Activated CD4-positive, alpha-beta T cell treated with anti-CD3 and anti-CD28 coated beads, Interleukin-2, amount 10 ng/mL, durations not matched to agents 24 days and 14 days (primary cell): ENCODE results near the gene CWC25. TPM values are rescaled to one million over a fixed set of nuclear protein-coding genes. Genes with fewer than 3 reads are reported as not detected.
"Not testable (repeated sequence)": the region's sequence is repeated elsewhere in the genome, so short reads cannot be mapped to it uniquely, and the experiment has no call there.

Experiments
- DNase-seq: peaks from one replicate; pipeline ENCODE4 v3.0.0; 2022
- H3K27ac Mint-ChIP-seq: one replicate; pipeline ENCODE4 v1.8.0; 2022; ENCODE audit warnings: mild to moderate bottlenecking, mixed read lengths
- H3K27me3 Mint-ChIP-seq: one replicate; pipeline ENCODE4 v1.8.0; 2022; ENCODE audit warnings: mixed read lengths
- H3K36me3 Mint-ChIP-seq: one replicate; pipeline ENCODE4 v1.8.0; 2022; ENCODE audit warnings: low read depth, mild to moderate bottlenecking, mixed read lengths
- H3K4me1 Mint-ChIP-seq: one replicate; pipeline ENCODE4 v1.8.0; 2021; ENCODE audit warnings: mixed read lengths
- H3K4me3 Mint-ChIP-seq: one replicate; pipeline ENCODE4 v1.8.0; 2022; ENCODE audit warnings: mild to moderate bottlenecking, moderate library complexity, mixed read lengths
- H3K9me3 Mint-ChIP-seq: one replicate; pipeline ENCODE4 v1.8.0; 2021; ENCODE audit warnings: mixed read lengths
- intact Hi-C: fragments of 100-400 bp; cut with micrococcal nuclease; formaldehyde crosslinking; loops from one replicate; pipeline ENCODE4 v1.15.1; 2023
- total RNA-seq: library from RNA; stranded (reverse); gene quantifications from 2 replicates; pipeline ENCODE4 v1.2.3, GENCODE V29; 2022

Gene CWC25
- total RNA-seq, 1 donor from 2014 or later: 32.1 TPM

DNA sequence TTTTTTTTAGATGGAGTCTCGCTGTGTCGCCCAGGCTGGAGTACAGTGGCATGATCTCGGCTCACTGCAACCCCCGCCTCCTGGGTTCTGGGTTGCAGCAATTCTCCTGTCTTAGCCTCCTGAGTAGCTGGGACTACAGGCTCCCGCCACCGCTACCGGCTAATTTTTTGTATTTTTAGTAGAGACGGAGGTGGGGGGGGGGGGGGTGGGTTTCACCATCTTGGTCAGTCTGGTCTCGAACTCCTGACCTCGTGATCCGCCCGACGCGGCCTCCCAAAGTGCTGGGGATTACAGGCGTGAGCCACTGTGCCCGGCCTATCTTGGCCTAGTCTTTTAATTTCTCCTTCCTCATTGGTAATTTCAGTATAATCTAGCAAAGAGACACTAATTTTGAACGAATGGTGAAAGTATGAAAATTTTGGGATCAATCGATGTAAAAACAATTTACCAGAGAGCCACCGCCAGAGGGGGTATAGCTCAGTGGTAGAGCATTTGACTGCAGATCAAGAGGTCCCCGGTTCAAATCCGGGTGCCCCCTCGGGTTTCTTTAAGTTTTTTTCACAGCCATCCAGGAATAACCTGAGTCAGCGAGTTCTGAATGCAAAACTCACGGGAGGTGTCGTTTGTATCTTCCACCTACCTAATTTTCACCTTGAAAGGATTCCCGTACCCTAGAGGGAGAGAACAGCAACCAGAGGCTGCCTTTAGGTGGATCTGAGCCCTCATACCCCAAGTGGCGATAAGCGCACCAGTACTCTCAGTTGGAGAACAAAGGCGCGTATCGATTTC lies 42.3 kb upstream of the CWC25 start:
- no peaks in the 10 kb centered on the region for H3K9me3 Mint-ChIP-seq
- DNase-seq: peak; percentile 87
- H3K27ac Mint-ChIP-seq: peak overlapping the region; percentile 96
- peaks cover 29% of the 10 kb centered on the region for H3K4me1 Mint-ChIP-seq
- peaks cover 6% of the 10 kb centered on the region for H3K36me3 Mint-ChIP-seq
- intact Hi-C loops: no loop called here
- H3K27me3 Mint-ChIP-seq: peaks cover 2% of the 10 kb centered on the region
- H3K4me3 Mint-ChIP-seq: peak overlapping the region; percentile 97

- intact Hi-C loops: no loop called here
- Mint-ChIP-seq H3K9me3 (no peaks in the 10 kb centered on the region), H3K27me3 (peaks cover 2% of the 10 kb centered on the region), H3K27ac (no peak overlapping the region), H3K36me3 (peaks cover 1% of the 10 kb centered on the region), H3K4me1 (peaks cover 17% of the 10 kb centered on the region), H3K4me3 (no peak overlapping the region)
- no peak for DNase-seq
Measured at GRCh38 chr17:38864636-38865398, 39.7 kb upstream of the CWC25 start.

- no peak overlapping the region for H3K27ac Mint-ChIP-seq
- no peak for DNase-seq
Measured at GRCh38 chr17:38861399-38861843, 36.3 kb upstream of the CWC25 start.

GRCh38 chr17:38857271-38857670 lies 32.1 kb upstream of the CWC25 start:
- no peak overlapping the region for H3K4me3 Mint-ChIP-seq
- H3K36me3 Mint-ChIP-seq: peaks cover 16% of the 10 kb centered on the region
- H3K9me3 Mint-ChIP-seq: no peaks in the 10 kb centered on the region
- no peaks in the 10 kb centered on the region for H3K27me3 Mint-ChIP-seq
- H3K4me1 Mint-ChIP-seq: peaks cover 8% of the 10 kb centered on the region
- no peak overlapping the region for H3K27ac Mint-ChIP-seq
- no peak for DNase-seq
- intact Hi-C loops: loop anchor here (10.0 kb wide), 1 partner anchor 182 kb away; the partner anchor contains the start of gene EPOP

More at GRCh38 chr17:38861399-38861843, 36.3 kb upstream of the CWC25 start:
- no peaks in the 10 kb centered on the region for H3K27me3 Mint-ChIP-seq
- H3K4me1 Mint-ChIP-seq: peaks cover 2% of the 10 kb centered on the region
- intact Hi-C loops: no loop called here
- H3K36me3 Mint-ChIP-seq: no peaks in the 10 kb centered on the region
- no peak overlapping the region for H3K4me3 Mint-ChIP-seq
- no peaks in the 10 kb centered on the region for H3K9me3 Mint-ChIP-seq

GRCh38 chr17:38855101-38855714 lies 30.1 kb upstream of the CWC25 start:
- Mint-ChIP-seq H3K27ac (peak overlapping the region; percentile 29), H3K36me3 (peaks cover 36% of the 10 kb centered on the region), H3K4me3 (peak overlapping the region; percentile 32), H3K4me1 (peaks cover 24% of the 10 kb centered on the region)
- not testable (repeated sequence) for H3K27me3 Mint-ChIP-seq, H3K9me3 Mint-ChIP-seq, DNase-seq
- intact Hi-C loops: loop anchor here (10.0 kb wide), 1 partner anchor 180 kb away; the partner anchor contains the start of gene EPOP

GRCh38 chr17:38853292-38854219 lies 28.4 kb upstream of the CWC25 start, which contains the start of gene RPL23:
Gene RPL23, minus strand, starts transcription at chr17:38853721. Its CDS starts 11 bp downstream, at chr17:38853710.
- H3K27me3 Mint-ChIP-seq: no peaks in the 10 kb centered on the region
- no peaks in the 10 kb centered on the region for H3K9me3 Mint-ChIP-seq
- H3K4me1 Mint-ChIP-seq: peaks cover 30% of the 10 kb centered on the region
- H3K27ac Mint-ChIP-seq: peak within 1 kb of the TSS; percentile 98
- H3K36me3 Mint-ChIP-seq: peaks cover 51% of the 10 kb centered on the region
- peak within 1 kb of the TSS; percentile 91 for H3K4me3 Mint-ChIP-seq
- intact Hi-C loops: loop anchor here (1.0 to 10.0 kb wide), 7 partner anchors 16 to 549 kb away; partner anchors contain the start of genes CWC25, EPOP, FBXL20 and PSMB3
- peak; percentile 97 for DNase-seq

GRCh38 chr17:38852771-38853291 lies 27.7 kb upstream of the CWC25 start:
- peaks cover 30% of the 10 kb centered on the region for H3K4me1 Mint-ChIP-seq
- peaks cover 58% of the 10 kb centered on the region for H3K36me3 Mint-ChIP-seq
- H3K27ac Mint-ChIP-seq: peak overlapping the region; percentile 98
- intact Hi-C loops: loop anchor here (1.0 to 10.0 kb wide), 7 partner anchors 16 to 549 kb away; partner anchors contain the start of genes CWC25, EPOP, FBXL20 and PSMB3
- H3K27me3 Mint-ChIP-seq: no peaks in the 10 kb centered on the region
- H3K9me3 Mint-ChIP-seq: no peaks in the 10 kb centered on the region
- peak overlapping the region; percentile 91 for H3K4me3 Mint-ChIP-seq
- peak; percentile 74 for DNase-seq

DNA sequence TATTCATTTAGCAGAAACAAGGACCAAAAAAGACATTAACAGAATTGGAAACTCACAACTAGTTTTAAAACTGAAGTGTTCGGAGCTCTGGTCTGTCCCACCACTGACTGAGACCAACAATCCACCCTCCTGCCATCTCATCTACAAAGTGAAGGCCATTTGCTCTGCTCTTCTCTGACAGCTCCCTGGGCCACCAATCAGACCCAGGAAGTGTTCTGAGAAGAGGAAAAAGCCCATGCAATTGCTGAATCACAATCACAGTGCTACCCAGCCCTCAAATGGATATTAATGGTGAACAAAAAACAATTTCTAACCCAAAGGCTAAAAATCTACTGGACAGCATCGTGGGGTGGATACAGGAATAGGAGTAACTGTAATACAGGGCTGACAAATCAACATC lies 26.3 kb upstream of the CWC25 start:
- Mint-ChIP-seq H3K36me3 (peaks cover 67% of the 10 kb centered on the region), H3K9me3 (no peaks in the 10 kb centered on the region), H3K27ac (peak overlapping the region; percentile 98), H3K4me1 (peaks cover 30% of the 10 kb centered on the region), H3K27me3 (no peaks in the 10 kb centered on the region), H3K4me3 (peak overlapping the region; percentile 91)
- intact Hi-C loops: loop anchor here (5.0 to 10.0 kb wide), 4 partner anchors 99 to 551 kb away; partner anchors contain the start of genes EPOP, FBXL20 and PSMB3
- DNase-seq: peak; percentile 64

DNA sequence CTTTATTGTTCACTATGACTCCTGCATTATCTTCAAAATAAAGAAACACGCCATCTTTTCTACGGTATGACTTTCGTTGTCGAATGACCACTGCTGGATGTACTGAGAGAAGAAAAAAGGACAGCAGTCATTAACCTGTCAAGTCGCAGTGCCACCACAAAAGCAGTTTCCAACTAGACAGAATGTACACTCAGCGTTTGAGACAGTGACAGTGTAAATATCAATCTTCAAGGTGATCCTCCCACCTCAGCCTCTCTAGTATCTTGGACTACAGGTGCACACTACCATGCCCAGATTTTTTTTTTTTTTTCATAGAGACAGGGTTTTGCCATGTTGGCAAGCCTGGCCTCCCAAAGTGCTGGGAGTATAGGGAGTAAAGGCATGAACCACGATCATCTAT lies 25.3 kb upstream of the CWC25 start:
- Mint-ChIP-seq H3K9me3 (no peaks in the 10 kb centered on the region), H3K36me3 (peaks cover 70% of the 10 kb centered on the region), H3K4me1 (peaks cover 30% of the 10 kb centered on the region), H3K27ac (peak overlapping the region; percentile 98), H3K27me3 (no peaks in the 10 kb centered on the region), H3K4me3 (peak overlapping the region; percentile 91)
- intact Hi-C loops: loop anchor here (5.0 to 10.0 kb wide), 4 partner anchors 98 to 552 kb away; partner anchors contain the start of genes EPOP, FBXL20 and PSMB3
- DNase-seq: no peak

DNA sequence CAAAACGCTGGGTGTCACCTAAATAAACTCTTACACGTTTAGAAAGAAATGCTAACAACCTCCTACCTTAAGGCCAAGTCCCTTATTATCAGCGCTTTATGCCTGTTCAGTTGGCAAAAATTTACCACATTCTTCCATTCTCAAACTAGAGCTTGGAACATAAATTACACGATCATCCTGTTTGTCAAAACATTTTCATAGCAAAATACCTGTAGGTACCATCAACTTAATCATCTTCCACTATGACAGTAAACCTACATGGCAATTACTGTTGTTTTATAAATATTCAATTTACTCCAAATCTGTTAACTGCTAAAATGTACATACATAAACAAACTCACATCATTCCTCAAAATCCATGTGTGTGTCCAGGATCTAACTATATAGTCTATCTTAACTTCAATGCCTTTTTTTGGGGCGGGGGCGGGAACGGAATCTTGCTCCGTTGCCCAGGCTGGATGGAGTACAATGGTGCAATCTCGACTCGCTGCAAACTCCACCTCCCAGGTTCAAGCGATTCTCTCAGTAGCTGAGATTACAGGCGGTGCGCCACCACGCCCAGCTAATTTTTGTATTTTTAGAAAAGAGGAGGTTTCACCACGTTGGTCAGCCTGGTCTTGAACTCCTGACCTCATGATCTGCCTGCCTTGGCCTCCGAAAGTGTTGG lies 24.0 kb upstream of the CWC25 start:
- intact Hi-C loops: no loop called here
- Mint-ChIP-seq H3K9me3 (no peaks in the 10 kb centered on the region), H3K27ac (no peak overlapping the region), H3K4me1 (peaks cover 27% of the 10 kb centered on the region), H3K36me3 (peaks cover 71% of the 10 kb centered on the region), H3K4me3 (peak overlapping the region; percentile 26), H3K27me3 (no peaks in the 10 kb centered on the region)
- DNase-seq: no peak

- no peaks in the 10 kb centered on the region for H3K9me3 Mint-ChIP-seq
- no peak for DNase-seq
- peaks cover 24% of the 10 kb centered on the region for H3K4me1 Mint-ChIP-seq
- no peaks in the 10 kb centered on the region for H3K27me3 Mint-ChIP-seq
- no peak overlapping the region for H3K27ac Mint-ChIP-seq
- no peak overlapping the region for H3K4me3 Mint-ChIP-seq
- intact Hi-C loops: no loop called here
- H3K36me3 Mint-ChIP-seq: peaks cover 68% of the 10 kb centered on the region
Measured at GRCh38 chr17:38848557-38848891, 23.4 kb upstream of the CWC25 start.

DNA sequence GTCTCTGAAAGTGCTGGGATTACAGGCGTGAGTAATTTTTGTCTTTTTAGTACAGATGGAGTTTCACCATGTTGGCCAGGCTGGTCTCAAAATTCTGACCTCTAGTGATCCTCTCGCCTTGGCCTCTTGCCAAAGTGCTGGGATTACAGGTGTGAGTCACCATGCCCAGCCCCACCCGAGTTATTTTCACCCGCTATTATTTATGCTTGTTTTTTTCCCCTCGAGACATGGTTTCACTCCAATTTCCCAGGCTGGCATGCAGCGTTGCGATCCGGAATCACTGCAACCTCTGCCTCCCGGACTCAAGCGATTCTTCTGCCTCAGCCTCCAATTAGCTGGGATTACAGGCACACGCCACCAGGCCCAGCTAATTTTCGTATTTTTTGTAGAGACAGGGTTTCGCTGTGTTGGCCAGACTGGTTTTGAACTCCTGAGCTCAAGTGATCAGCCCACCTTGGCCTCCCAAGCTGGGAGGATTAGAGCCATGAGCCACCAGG lies 19.2 kb upstream of the CWC25 start:
- Mint-ChIP-seq H3K4me1 (peaks cover 1% of the 10 kb centered on the region), H3K27me3 (no peaks in the 10 kb centered on the region), H3K36me3 (peaks cover 28% of the 10 kb centered on the region), H3K27ac (no peak overlapping the region), H3K9me3 (no peaks in the 10 kb centered on the region), H3K4me3 (no peak overlapping the region)
- intact Hi-C loops: no loop called here
- no peak for DNase-seq
